Thymus (tissue), 11 donors: ENCODE data around the gene LIN7A. TPM values are rescaled to one million over a fixed set of nuclear protein-coding genes. Genes with fewer than 3 reads are reported as not detected.

Source experiments
- DNase-seq, 9 donors: peaks; one replicate each; pipeline ENCODE4 v3.0.0-alpha.2; 2013; ENCODE audit warnings: low spot score in 9 of 9, low read depth in 6 of 9, missing footprints in 1 of 9
- H3K27ac ChIP-seq, 2 donors: one replicate each; pipeline ENCODE4 v1.5.1; 2013; ENCODE audit warnings: control low read depth in 1 of 2, low read depth in 1 of 2, low read length in 1 of 2, mild to moderate bottlenecking in 1 of 2, moderate library complexity in 1 of 2
- H3K27me3 ChIP-seq, 2 donors: one replicate each; pipeline ENCODE4 v1.5.1; 2013; ENCODE audit warnings: low read length in 1 of 2; ENCODE audit not compliant: control insufficient read depth in 2 of 2, insufficient read depth in 1 of 2
- H3K36me3 ChIP-seq, 2 donors: one replicate each; pipeline ENCODE4 v1.5.1; 2013; ENCODE audit warnings: low read length in 1 of 2, mild to moderate bottlenecking in 1 of 2, moderate library complexity in 1 of 2; ENCODE audit not compliant: control insufficient read depth in 2 of 2, insufficient read depth in 2 of 2
- H3K4me1 ChIP-seq, 2 donors: one replicate each; pipeline ENCODE4 v1.5.1; 2013; ENCODE audit warnings: low read length in 2 of 2; ENCODE audit not compliant: control insufficient read depth in 2 of 2, insufficient read depth in 2 of 2
- H3K4me3 ChIP-seq, 2 donors: one replicate each; pipeline ENCODE4 v1.5.1; 2013; ENCODE audit warnings: low read length in 2 of 2, control low read depth in 1 of 2, mild to moderate bottlenecking in 1 of 2
- H3K9me3 ChIP-seq, 2 donors: one replicate each; pipeline ENCODE4 v1.5.1; 2013; ENCODE audit warnings: low read length in 1 of 2, mild to moderate bottlenecking in 1 of 2; ENCODE audit not compliant: control insufficient read depth in 2 of 2, insufficient read depth in 1 of 2
- WGBS: extraction: QIAGEN DNeasy Blood & Tissue Kit; methylation state at CpG from one replicate; pipeline ENCODE4 v1.1.7; 2013; 5-methylcytosine and 5-hydroxymethylcytosine counted together
- polyA plus RNA-seq: library from polyadenylated mRNA; stranded (reverse); fragments of 200-250 nt; gene quantifications from one replicate; pipeline ENCODE4 v1.2.3, GENCODE V29; 2013
- total RNA-seq: library from RNA; stranded (reverse); fragments of 120-200 nt; gene quantifications from one replicate; pipeline ENCODE4 v1.2.4, GENCODE V29; 2013
- donor health status: healthy.

LIN7A gene
- total and polyA plus RNA-seq, 2 donors: 0.57 to 0.76 TPM

- Histone ChIP-seq H3K36me3 (no peaks in the 10 kb centered on the region), H3K9me3 (no peaks in the 10 kb centered on the region), H3K4me3 (no peak overlapping the region), H3K27ac (no peak overlapping the region), H3K4me1 (no peaks in the 10 kb centered on the region), H3K27me3 (no peaks in the 10 kb centered on the region)
- no peak for DNase-seq
- 90% methylated on average over 4 of the region's 4 CpGs for WGBS
These were observed 123.3 kb downstream of the LIN7A start for GRCh38 chr12:80814453-80814852.

DNA sequence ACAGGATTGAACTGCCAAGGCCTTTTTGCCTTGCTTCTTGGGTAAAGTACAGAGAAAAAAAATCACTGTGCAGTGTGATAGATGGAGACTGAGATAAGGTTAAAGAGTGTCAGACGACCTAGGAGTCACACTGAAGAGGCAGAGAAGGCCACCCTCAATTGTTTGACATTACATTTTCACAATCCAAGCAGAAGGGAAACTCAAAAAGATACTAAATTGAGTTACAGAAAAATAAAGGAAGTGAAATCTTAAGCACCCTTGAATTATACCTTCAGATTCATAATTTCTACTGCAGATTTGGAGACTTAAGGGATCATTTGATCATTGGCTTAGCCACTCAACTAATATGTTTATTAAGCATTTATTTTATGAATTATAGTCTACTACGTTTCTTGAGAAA lies 123.9 kb downstream of the LIN7A start:
- Histone ChIP-seq H3K27me3 (no peaks in the 10 kb centered on the region), H3K9me3 (no peaks in the 10 kb centered on the region), H3K27ac (no peak overlapping the region), H3K36me3 (no peaks in the 10 kb centered on the region), H3K4me1 (no peaks in the 10 kb centered on the region), H3K4me3 (no peak overlapping the region)
- WGBS: 60% methylated on average over 2 of the region's 2 CpGs
- DNase-seq: no peak

- H3K27me3 ChIP-seq: no peaks in the 10 kb centered on the region
- DNase-seq: no peak
- H3K9me3 ChIP-seq: no peaks in the 10 kb centered on the region
- no peaks in the 10 kb centered on the region for H3K4me1 ChIP-seq
- 90% methylated on average over 3 of the region's 3 CpGs for WGBS
- H3K27ac ChIP-seq: no peak overlapping the region
- no peak overlapping the region for H3K4me3 ChIP-seq
- H3K36me3 ChIP-seq: no peaks in the 10 kb centered on the region
These were observed 125.6 kb downstream of the LIN7A start for GRCh38 chr12:80811957-80812708.

DNA sequence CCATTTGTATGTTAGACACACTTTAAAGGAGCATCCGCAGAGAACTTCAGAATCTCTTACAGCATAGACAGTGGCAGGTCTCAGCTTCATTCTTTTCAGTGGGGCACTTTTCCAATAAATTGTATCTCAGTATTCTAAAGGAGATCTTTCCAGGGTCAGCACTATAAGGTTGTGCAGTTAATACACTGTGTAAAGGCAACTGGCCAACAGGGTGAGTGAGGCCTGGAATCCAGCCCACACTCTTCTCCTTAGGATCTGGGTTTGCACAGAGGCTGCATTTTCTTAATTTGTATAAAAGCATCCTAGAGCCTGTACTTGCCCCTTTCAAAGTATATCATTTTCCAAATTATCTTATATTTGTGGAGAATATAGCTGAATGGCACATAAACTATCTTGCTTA lies 126.9 kb downstream of the LIN7A start:
- 0% methylated on average over 1 of the region's 1 CpG for WGBS
- H3K4me3 ChIP-seq: no peak overlapping the region
- no peak for DNase-seq
- H3K4me1 ChIP-seq: no peaks in the 10 kb centered on the region
- H3K9me3 ChIP-seq: no peaks in the 10 kb centered on the region
- no peaks in the 10 kb centered on the region for H3K27me3 ChIP-seq
- no peaks in the 10 kb centered on the region for H3K36me3 ChIP-seq
- H3K27ac ChIP-seq: no peak overlapping the region

DNA sequence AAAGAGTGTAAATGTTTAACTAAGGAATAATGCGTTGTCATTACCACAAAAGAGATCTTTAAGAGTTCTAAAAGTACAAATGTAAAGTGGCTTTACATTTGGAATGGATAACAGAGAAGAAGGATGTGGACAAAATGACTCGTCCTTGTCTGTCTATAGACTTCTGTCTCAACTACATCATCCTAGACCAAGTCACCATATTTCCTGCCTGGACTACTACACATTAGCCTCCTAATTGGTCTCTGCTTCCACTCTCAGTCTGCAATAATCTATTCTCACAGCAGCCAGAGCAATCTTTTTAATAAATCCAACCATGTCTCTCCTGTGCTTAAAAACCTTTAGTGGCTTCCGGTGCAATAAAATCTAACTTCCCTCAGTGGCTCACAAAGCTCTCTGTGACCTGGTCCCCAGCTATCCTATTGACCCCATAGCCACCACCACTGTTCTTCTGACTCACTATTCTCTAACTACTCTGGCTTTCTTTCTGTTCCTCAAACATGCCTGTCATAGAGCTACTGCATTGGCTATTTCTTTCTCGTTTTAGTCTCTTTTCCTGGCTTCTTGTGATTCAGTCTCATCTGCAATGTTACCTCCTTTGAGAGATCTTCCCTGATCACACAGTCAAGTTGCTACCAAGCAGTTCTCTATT lies 130.0 kb downstream of the LIN7A start:
- WGBS: 94% methylated on average over 4 of the region's 4 CpGs
- Histone ChIP-seq H3K27me3 (no peaks in the 10 kb centered on the region), H3K4me3 (no peak overlapping the region), H3K36me3 (no peaks in the 10 kb centered on the region), H3K4me1 (no peaks in the 10 kb centered on the region), H3K9me3 (no peaks in the 10 kb centered on the region), H3K27ac (no peak overlapping the region)
- no peak for DNase-seq

- Histone ChIP-seq H3K4me3 (no peak overlapping the region), H3K27ac (no peak overlapping the region), H3K4me1 (no peaks in the 10 kb centered on the region), H3K9me3 (no peaks in the 10 kb centered on the region), H3K27me3 (no peaks in the 10 kb centered on the region), H3K36me3 (no peaks in the 10 kb centered on the region)
- WGBS: 96% methylated on average over 4 of the region's 4 CpGs
- DNase-seq: no peak
These were observed 132.6 kb downstream of the LIN7A start for GRCh38 chr12:80805106-80805505.

DNA sequence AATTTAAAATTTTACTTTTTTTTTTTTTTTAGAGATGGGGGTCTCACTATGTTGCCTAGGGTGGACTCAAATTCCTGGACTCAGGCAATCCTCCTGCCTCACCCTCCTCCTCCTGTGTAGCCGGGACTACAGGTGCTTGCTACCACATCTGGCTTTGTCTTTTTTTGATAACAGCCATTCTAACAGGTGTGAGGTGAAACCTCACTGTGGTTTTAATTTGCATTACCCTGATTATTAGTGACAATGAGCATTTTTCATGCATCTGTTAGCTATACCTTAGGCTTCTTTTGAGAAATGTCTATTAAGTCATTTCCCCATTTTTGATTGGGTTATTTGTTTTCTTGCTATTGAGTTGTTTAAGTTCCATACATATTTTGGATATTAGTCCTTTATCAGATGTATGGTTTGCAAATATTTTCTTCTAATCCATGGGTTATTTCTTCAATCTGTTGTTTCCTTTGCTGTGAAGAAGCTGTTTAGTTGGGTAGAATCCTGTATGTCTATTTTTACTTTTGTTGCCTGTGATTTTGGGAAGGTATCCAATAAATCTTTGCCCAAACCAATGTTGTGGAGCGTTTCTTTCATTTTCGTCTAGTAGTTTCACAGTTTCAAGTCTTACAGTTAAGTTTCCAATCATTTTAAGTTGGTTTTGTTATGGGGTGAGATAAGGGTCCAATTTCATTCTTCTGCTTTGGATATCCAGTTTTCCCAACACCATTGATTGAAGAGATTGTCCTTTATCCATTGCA lies 134.9 kb downstream of the LIN7A start:
- WGBS: 92% methylated on average over 3 of the region's 3 CpGs
- Histone ChIP-seq H3K27ac (no peak overlapping the region), H3K27me3 (no peaks in the 10 kb centered on the region), H3K4me3 (no peak overlapping the region), H3K9me3 (no peaks in the 10 kb centered on the region), H3K36me3 (no peaks in the 10 kb centered on the region), H3K4me1 (no peaks in the 10 kb centered on the region)
- no peak for DNase-seq

- Histone ChIP-seq H3K36me3 (no peaks in the 10 kb centered on the region), H3K27ac (no peak overlapping the region), H3K27me3 (no peaks in the 10 kb centered on the region), H3K4me1 (no peaks in the 10 kb centered on the region), H3K9me3 (no peaks in the 10 kb centered on the region), H3K4me3 (no peak overlapping the region)
- WGBS: 80% methylated on average over 4 of the region's 4 CpGs
- DNase-seq: no peak
These were observed 139.5 kb downstream of the LIN7A start for GRCh38 chr12:80798281-80798680.

- no peaks in the 10 kb centered on the region for H3K27me3 ChIP-seq
- H3K36me3 ChIP-seq: no peaks in the 10 kb centered on the region
- no peak overlapping the region for H3K4me3 ChIP-seq
- DNase-seq: no peak
- H3K27ac ChIP-seq: no peak overlapping the region
- WGBS: 70% methylated on average over 1 of the region's 1 CpG
- H3K4me1 ChIP-seq: no peaks in the 10 kb centered on the region
- H3K9me3 ChIP-seq: no peaks in the 10 kb centered on the region
These were observed 143.2 kb downstream of the LIN7A start for GRCh38 chr12:80794551-80794950.
